Neuronal stem cell (in vitro differentiated cells): ENCODE results near the gene HTR2C. TPM values are rescaled to one million over a fixed set of nuclear protein-coding genes. Genes with fewer than 3 reads are reported as not detected.

ENCODE experiments used
- DNase-seq: peaks from one replicate; pipeline ENCODE4 v3.0.0-alpha.2; 2013; ENCODE audit warnings: low spot score
- H2AFZ ChIP-seq: one replicate; pipeline ENCODE4 v1.6.1; 2013; ENCODE audit warnings: mild to moderate bottlenecking, low read length, inconsistent platforms
- H2AK5ac ChIP-seq: 2 replicates; pipeline ENCODE4 v1.6.1; 2013; ENCODE audit warnings: low read depth, mild to moderate bottlenecking, inconsistent platforms, low read length, moderate library complexity, mixed read lengths
- H2BK120ac ChIP-seq: 2 replicates; pipeline ENCODE4 v1.6.1; 2013; ENCODE audit warnings: low read depth, mild to moderate bottlenecking, inconsistent platforms, low read length, moderate library complexity, mixed read lengths
- H2BK12ac ChIP-seq: one replicate; pipeline ENCODE4 v1.6.1; 2013; ENCODE audit warnings: low read length, inconsistent platforms
- H2BK15ac ChIP-seq: 2 replicates; pipeline ENCODE4 v1.6.1; 2013; ENCODE audit warnings: mild to moderate bottlenecking, low read length, inconsistent platforms, mixed read lengths
- H2BK5ac ChIP-seq: one replicate; pipeline ENCODE4 v1.6.1; 2013; ENCODE audit warnings: inconsistent platforms, mild to moderate bottlenecking, low read length, moderate library complexity
- H3K14ac ChIP-seq: one replicate; pipeline ENCODE4 v1.6.1; 2013; ENCODE audit warnings: low read length, inconsistent platforms
- H3K18ac ChIP-seq: 2 replicates; pipeline ENCODE4 v1.6.1; 2013; ENCODE audit warnings: low read length, inconsistent platforms
- H3K23ac ChIP-seq: 2 replicates; pipeline ENCODE4 v1.6.1; 2013; ENCODE audit warnings: low read depth, mild to moderate bottlenecking, mixed read lengths, low read length, inconsistent platforms; ENCODE audit not compliant: poor library complexity
- H3K27ac ChIP-seq: replicated peaks from 3 replicates; pipeline ENCODE4 v1.5.1; 2013; ENCODE audit warnings: low read length, inconsistent platforms
- H3K27me3 ChIP-seq, 3 experiments: 2 replicates each; pipeline ENCODE4 v1.6.1; 2013; ENCODE audit warnings: low read length in 3 of 3, mild to moderate bottlenecking in 2 of 3, inconsistent platforms in 1 of 3, low read depth in 1 of 3, mixed read lengths in 1 of 3, moderate library complexity in 1 of 3; ENCODE audit not compliant: control insufficient read depth in 3 of 3, insufficient read depth in 3 of 3
- H3K36me3 ChIP-seq, 2 donors: replicated peaks in 1 of 2; 2 replicates each; pipeline ENCODE4 v1.6.1; 2013; ENCODE audit warnings: low read length in 2 of 2; ENCODE audit not compliant: control insufficient read depth in 2 of 2, insufficient read depth in 2 of 2
- H3K4ac ChIP-seq: 2 replicates; pipeline ENCODE4 v1.6.1; 2013; ENCODE audit warnings: inconsistent platforms, mild to moderate bottlenecking, low read length, moderate library complexity
- H3K4me1 ChIP-seq, 2 donors: 1 replicate in 1 of 2; 2 replicates in 1 of 2; pipeline ENCODE4 v1.6.1; 2013; ENCODE audit warnings: low read length in 2 of 2, low read depth in 1 of 2; ENCODE audit not compliant: control insufficient read depth in 2 of 2, insufficient read depth in 1 of 2
- H3K4me2 ChIP-seq: one replicate; pipeline ENCODE4 v1.6.1; 2013; ENCODE audit warnings: mild to moderate bottlenecking, low read length, inconsistent platforms; ENCODE audit not compliant: insufficient read depth, poor library complexity, severe bottlenecking
- H3K4me3 ChIP-seq, 2 donors: 2 replicates each; pipeline ENCODE4 v1.5.1; 2013; ENCODE audit warnings: low read length in 2 of 2, mild to moderate bottlenecking in 2 of 2, inconsistent platforms in 1 of 2, moderate library complexity in 1 of 2
- H3K79me1 ChIP-seq: one replicate; pipeline ENCODE4 v1.6.1; 2013; ENCODE audit warnings: low read depth, mild to moderate bottlenecking, inconsistent platforms, low read length, moderate library complexity
- H3K9ac ChIP-seq: one replicate; pipeline ENCODE4 v1.6.1; 2013; ENCODE audit warnings: mild to moderate bottlenecking, low read depth, low read length, inconsistent platforms; ENCODE audit not compliant: poor library complexity
- H3K9me3 ChIP-seq, 2 donors: replicated peaks in 1 of 2; 2 replicates each; pipeline versions ENCODE3 to v1.6.1; 2013; ENCODE audit warnings: low read length in 2 of 2, mild to moderate bottlenecking in 2 of 2, inconsistent platforms in 1 of 2, low read depth in 1 of 2, mixed read lengths in 1 of 2, moderate library complexity in 1 of 2; ENCODE audit not compliant: control insufficient read depth in 2 of 2, insufficient read depth in 1 of 2
- H4K8ac ChIP-seq: one replicate; pipeline ENCODE4 v1.6.1; 2013; ENCODE audit warnings: low read depth, mild to moderate bottlenecking, inconsistent platforms, low read length, moderate library complexity
- H4K91ac ChIP-seq: one replicate; pipeline ENCODE4 v1.6.1; 2013; ENCODE audit warnings: low read length, low read depth, mild to moderate bottlenecking, inconsistent platforms; ENCODE audit not compliant: poor library complexity
- WGBS, 2 donors: extraction: QIAGEN DNeasy Blood & Tissue Kit; methylation state at CpG; one replicate each; pipeline ENCODE4 v1.1.7; 2013; ENCODE audit warnings: missing lambda C conversion rate in 2 of 2, mixed read lengths in 1 of 2; ENCODE audit not compliant: insufficient read length in 2 of 2, insufficient replicate concordance in 1 of 2; ENCODE audit errors: extremely low coverage in 2 of 2; 5-methylcytosine and 5-hydroxymethylcytosine counted together
- small RNA-seq: library from polyadenylated mRNA; stranded (forward); fragments of <200 nt; extraction: miRNeasy Mini kit (QIAGEN cat#:217004); gene quantifications from one replicate; pipeline ENCODE3, GENCODE V24; 2013; ENCODE audit not compliant: insufficient read depth

Gene HTR2C

DNA sequence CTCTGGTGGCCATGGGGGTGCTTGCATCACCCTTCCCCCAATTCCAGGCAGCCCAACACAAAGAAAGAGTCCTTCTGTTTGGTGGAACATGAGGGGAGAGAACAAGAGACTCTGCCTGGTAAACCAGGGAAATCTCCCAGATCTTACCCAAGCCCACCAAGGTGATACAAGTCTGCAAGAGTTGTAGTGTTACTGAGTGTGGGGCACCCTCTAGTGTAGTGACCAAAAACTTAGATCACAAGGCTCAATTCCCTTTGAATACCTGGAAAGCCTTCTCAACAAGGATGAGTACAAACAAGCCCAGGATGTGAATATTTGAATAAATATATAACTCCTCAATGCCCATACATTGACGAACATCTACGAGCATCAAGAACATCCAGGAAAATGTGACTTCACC lies 368.8 kb downstream of the HTR2C start:
- Histone ChIP-seq H3K27me3 (no peaks in the 10 kb centered on the region), H3K36me3 (no peaks in the 10 kb centered on the region), H3K4me2 (no peak overlapping the region), H2AFZ (no peak overlapping the region), H3K23ac (no peak overlapping the region), H3K18ac (no peak overlapping the region), H3K9ac (no peak overlapping the region), H2AK5ac (no peak overlapping the region), H3K79me1 (no peaks in the 10 kb centered on the region), H3K27ac (no peak overlapping the region), H3K4ac (no peak overlapping the region), H2BK5ac (no peak overlapping the region), H3K4me3 (no peak overlapping the region), H2BK15ac (no peak overlapping the region), H3K9me3 (no peaks in the 10 kb centered on the region), H3K4me1 (no peaks in the 10 kb centered on the region), H4K91ac (no peak overlapping the region), H4K8ac (no peak overlapping the region), H2BK120ac (no peak overlapping the region), H3K14ac (no peak overlapping the region), H2BK12ac (no peak overlapping the region)
- DNase-seq: no peak
- WGBS, 2 donors: no CpG with 5 or more reads among the region's 2 CpGs

Small RNA genes within 50 kb of the gene (small RNA-seq; reads per million reads assigned to genes)
- gene AL355812.1 (not detected), gene MIR1264 (18.9 reads per million, percentile 78 among the genes with 10 or more reads in this experiment), gene MIR1298 (1,534 reads per million, percentile 99 among the genes with 10 or more reads in this experiment), gene MIR1911 (90.3 reads per million, percentile 96 among the genes with 10 or more reads in this experiment), gene MIR1912 (9.5 reads per million, percentile 54 among the genes with 10 or more reads in this experiment), gene MIR448 (400 reads per million, percentile 98 among the genes with 10 or more reads in this experiment), gene MIR764 (3.5 reads per million), gene SNORA35 (not detected)
